Smooth muscle cell (in vitro differentiated cells): ENCODE data around the gene GADD45GIP1. TPM values are rescaled to one million over a fixed set of nuclear protein-coding genes. Genes with fewer than 3 reads are reported as not detected.
"Not testable (repeated sequence)": the region's sequence is repeated elsewhere in the genome, so short reads cannot be mapped to it uniquely, and the experiment has no call there.

Source experiments
- DNase-seq: peaks from one replicate; lab custom pipeline; 2025; ENCODE audit not compliant: unreplicated experiment; lab: John Stamatoyannopoulos, UW
- H2AFZ ChIP-seq: fragments of 200-600 bp; sonication (generic); 2 replicates; pipeline ENCODE4 v1.6.0; 2016; ENCODE audit warnings: antibody characterized with exemption, low read depth, mild to moderate bottlenecking
- H3F3A ChIP-seq: fragments of 200-600 bp; sonication (generic); 2 replicates; pipeline ENCODE4 v1.6.0; 2017; ENCODE audit warnings: antibody characterized with exemption, low read depth
- H3K27ac ChIP-seq: fragments of 200-600 bp; sonication (generic); 2 replicates; pipeline ENCODE4 v1.5.1; 2016; ENCODE audit warnings: low read depth, mild to moderate bottlenecking
- H3K27me3 ChIP-seq: fragments of 200-600 bp; sonication (generic); 2 replicates; pipeline ENCODE4 v1.6.1; 2016; ENCODE audit warnings: low read depth, mild to moderate bottlenecking
- H3K36me3 ChIP-seq: fragments of 200-600 bp; sonication (generic); 2 replicates; pipeline ENCODE4 v1.5.1; 2016; ENCODE audit warnings: low read depth
- H3K4me1 ChIP-seq: fragments of 200-600 bp; sonication (generic); 2 replicates; pipeline ENCODE4 v1.5.1; 2016; ENCODE audit warnings: low read depth
- H3K4me2 ChIP-seq: fragments of 200-600 bp; sonication (generic); 2 replicates; pipeline ENCODE4 v1.6.0; 2016; ENCODE audit warnings: mild to moderate bottlenecking
- H3K4me3 ChIP-seq: fragments of 200-600 bp; sonication (generic); 2 replicates; pipeline ENCODE4 v1.5.1; 2016; ENCODE audit warnings: mild to moderate bottlenecking
- H3K79me2 ChIP-seq: fragments of 200-600 bp; sonication (generic); 2 replicates; pipeline ENCODE4 v1.6.0; 2016; ENCODE audit warnings: low read depth, mild to moderate bottlenecking
- H3K9ac ChIP-seq: fragments of 200-600 bp; sonication (generic); 2 replicates; pipeline ENCODE4 v1.6.0; 2016; ENCODE audit warnings: low read depth
- H3K9me3 ChIP-seq: fragments of 200-600 bp; sonication (generic); replicated peaks from 2 replicates; pipeline ENCODE4 v1.5.1; 2016; ENCODE audit warnings: low read depth
- H4K20me1 ChIP-seq: fragments of 200-600 bp; sonication (generic); 2 replicates; pipeline ENCODE4 v1.6.0; 2016; ENCODE audit warnings: low read depth
- CTCF ChIP-seq: fragments of 200-600 bp; sonication (generic); IDR thresholded peaks from 2 replicates; pipeline ENCODE4 v1.5.1; 2017; ENCODE audit warnings: borderline replicate concordance, mild to moderate bottlenecking, antibody characterized with exemption; ENCODE audit not compliant: insufficient read depth, poor library complexity, severe bottlenecking
- WGBS: methylation state at CpG from one replicate; pipeline ENCODE4 v1.1.7; 2016; ENCODE audit warnings: low lambda C conversion rate; 5-methylcytosine and 5-hydroxymethylcytosine counted together
- polyA plus RNA-seq: library from polyadenylated mRNA; unstranded; fragments of >200 nt; fragmentation: Nextera tagmentation; extraction: Ambion mirVana; gene quantifications from 2 replicates; pipeline ENCODE4 v1.2.1, GENCODE V29; 2016
- total RNA-seq: library from RNA; depleted of rRNA; stranded (reverse); fragments of >200 nt; gene quantifications from 2 replicates; pipeline ENCODE4 v1.2.3, GENCODE V29; 2014

GADD45GIP1 gene
- total and polyA plus RNA-seq, 2 experiments from 2014 or later: 51.5 to 152 TPM

GRCh38 chr19:12952488-12953137 lies 4.4 kb downstream of the GADD45GIP1 start:
- H3K4me2 ChIP-seq: no peak overlapping the region
- H3K9ac ChIP-seq: no peak overlapping the region
- no peak overlapping the region for H3K4me3 ChIP-seq
- H3K9me3 ChIP-seq: no peaks in the 10 kb centered on the region
- H2AFZ ChIP-seq: no peak overlapping the region
- peaks cover 24% of the 10 kb centered on the region for H3F3A ChIP-seq
- H4K20me1 ChIP-seq: peaks cover 11% of the 10 kb centered on the region
- H3K27me3 ChIP-seq: no peaks in the 10 kb centered on the region
- no peaks in the 10 kb centered on the region for H3K36me3 ChIP-seq
- DNase-seq: no peak
- no peak overlapping the region for H3K27ac ChIP-seq
- WGBS: 92% methylated on average over 12 of the region's 12 CpGs
- peaks cover 8% of the 10 kb centered on the region for H3K4me1 ChIP-seq
- peaks cover 46% of the 10 kb centered on the region for H3K79me2 ChIP-seq
- TF ChIP-seq CTCF: no peak

GRCh38 chr19:12952050-12952449 lies 5.0 kb downstream of the GADD45GIP1 start:
- Histone ChIP-seq H3F3A (peaks cover 24% of the 10 kb centered on the region), H3K79me2 (peaks cover 46% of the 10 kb centered on the region), H4K20me1 (peaks cover 16% of the 10 kb centered on the region), H3K4me1 (peaks cover 13% of the 10 kb centered on the region)
- not testable (repeated sequence) for H3K4me2 ChIP-seq, DNase-seq, H3K9ac ChIP-seq, H3K9me3 ChIP-seq, H3K27me3 ChIP-seq, H3K36me3 ChIP-seq, H2AFZ ChIP-seq, H3K27ac ChIP-seq, H3K4me3 ChIP-seq
- 96% methylated on average over 6 of the region's 6 CpGs for WGBS

DNA sequence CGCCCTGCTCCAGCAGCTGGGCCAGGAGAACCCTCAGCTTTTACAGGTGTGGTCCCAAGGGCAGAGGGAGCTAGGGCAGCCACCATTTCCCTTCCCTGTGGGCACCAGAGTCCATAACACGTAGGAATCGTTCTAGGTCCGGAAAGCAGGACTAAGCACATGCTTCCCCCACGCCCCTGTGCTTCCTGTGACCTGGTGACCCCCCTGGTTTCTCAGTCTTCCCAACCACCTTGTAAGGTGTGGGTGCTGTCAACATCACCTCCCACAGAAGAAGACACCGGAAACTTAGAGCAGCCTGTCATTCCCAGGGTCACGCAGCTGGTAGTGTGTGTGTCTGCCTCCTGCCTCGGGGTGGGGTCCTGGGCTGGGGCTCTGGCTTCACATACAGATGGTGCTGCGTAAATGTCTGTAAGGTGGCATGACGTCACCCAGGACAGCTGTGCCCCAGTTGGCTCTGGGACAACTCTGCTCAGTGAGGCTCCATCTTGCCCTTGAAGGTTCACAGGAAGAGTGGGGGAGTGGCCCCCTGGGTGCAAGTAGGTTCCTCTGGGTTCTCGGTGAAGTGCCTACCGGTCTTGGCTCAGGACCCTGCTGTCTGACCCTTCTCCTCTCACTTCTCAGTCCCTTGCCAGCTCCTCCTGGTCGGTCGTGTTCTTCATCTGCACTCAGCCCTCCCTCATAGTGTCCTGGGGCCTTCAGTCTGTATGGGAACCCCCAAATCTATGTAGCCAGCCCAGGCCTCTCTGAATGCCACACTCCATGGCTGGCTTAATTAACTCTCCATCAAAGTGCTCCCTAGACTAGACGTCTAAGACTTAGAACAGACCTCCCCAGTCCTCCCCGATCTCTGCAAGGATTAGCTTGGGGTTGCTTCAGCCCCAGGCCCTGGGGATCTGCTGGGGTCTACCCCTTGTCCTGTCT lies 7.4 kb downstream of the GADD45GIP1 start:
- Histone ChIP-seq H3K4me3 (no peak overlapping the region), H3K4me2 (no peak overlapping the region), H4K20me1 (peaks cover 28% of the 10 kb centered on the region), H3F3A (peaks cover 15% of the 10 kb centered on the region), H3K27ac (no peak overlapping the region), H3K9me3 (no peaks in the 10 kb centered on the region), H3K4me1 (peaks cover 13% of the 10 kb centered on the region), H2AFZ (no peak overlapping the region), H3K36me3 (no peaks in the 10 kb centered on the region), H3K79me2 (peaks cover 34% of the 10 kb centered on the region), H3K9ac (no peak overlapping the region), H3K27me3 (no peaks in the 10 kb centered on the region)
- TF ChIP-seq CTCF: no peak
- no peak for DNase-seq
- WGBS: 95% methylated on average over 16 of the region's 16 CpGs

DNA sequence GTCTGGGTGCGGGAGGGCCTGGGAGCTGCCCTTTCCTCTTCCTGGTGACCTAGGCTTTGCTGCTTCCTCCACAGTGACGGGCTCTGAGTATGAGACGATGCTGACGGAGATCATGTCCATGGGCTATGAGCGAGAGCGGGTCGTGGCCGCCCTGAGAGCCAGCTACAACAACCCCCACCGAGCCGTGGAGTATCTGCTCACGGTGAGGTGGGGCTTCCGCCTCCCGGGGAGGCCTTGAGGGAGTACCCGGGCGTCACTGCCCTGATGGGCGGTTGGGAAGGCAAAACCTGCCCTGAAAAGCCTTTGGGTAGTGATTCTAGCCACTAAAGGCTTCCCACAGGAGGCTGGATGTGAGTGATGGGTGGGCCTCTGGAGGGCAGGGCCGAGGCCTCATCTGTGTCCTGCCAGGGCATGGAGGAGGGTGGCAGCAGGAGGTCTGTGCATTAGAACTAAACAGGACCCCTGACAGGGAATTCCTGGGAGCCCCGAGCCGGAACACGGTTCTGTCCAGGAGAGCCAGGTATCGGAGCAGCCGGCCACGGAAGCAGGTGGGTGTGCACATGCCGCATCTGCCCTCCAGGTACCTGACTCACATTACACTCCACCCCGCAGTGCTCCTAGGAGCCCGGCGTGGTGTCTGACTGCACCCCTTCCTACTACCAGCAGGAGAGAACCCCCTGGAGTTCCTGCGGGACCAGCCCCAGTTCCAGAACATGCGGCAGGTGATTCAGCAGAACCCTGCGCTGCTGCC lies 8.2 kb downstream of the GADD45GIP1 start:
- H3K4me2 ChIP-seq: no peak overlapping the region
- H3K4me3 ChIP-seq: no peak overlapping the region
- no peak overlapping the region for H2AFZ ChIP-seq
- no peaks in the 10 kb centered on the region for H3K36me3 ChIP-seq
- no peak for TF ChIP-seq CTCF
- peaks cover 26% of the 10 kb centered on the region for H3K79me2 ChIP-seq
- H3K9ac ChIP-seq: no peak overlapping the region
- H3K4me1 ChIP-seq: peaks cover 13% of the 10 kb centered on the region
- no peak for DNase-seq
- no peak overlapping the region for H3K27ac ChIP-seq
- 98% methylated on average over 28 of the region's 30 CpGs for WGBS
- peaks cover 22% of the 10 kb centered on the region for H3F3A ChIP-seq
- no peaks in the 10 kb centered on the region for H3K9me3 ChIP-seq
- peaks cover 36% of the 10 kb centered on the region for H4K20me1 ChIP-seq
- H3K27me3 ChIP-seq: no peaks in the 10 kb centered on the region
